ENCODE measurements around the gene YAE1. TPM values are rescaled to one million over a fixed set of nuclear protein-coding genes. Genes with fewer than 3 reads are reported as not detected.
A peak's percentile ranks its signal among the peaks of the same experiment; 100 is the strongest.

YAE1 gene
- total RNA-seq (2021) (20.7 to 23.7 TPM (median 21.9 TPM) in 3 replicates), Bru-seq, nascent RNA (percentile 81 among the genes with signal in this experiment)
- long read RNA-seq, experiment 1, transcript YAE1-201 (3 exons, 899 nt): major isoform, 41 of 48 reads
- long read RNA-seq, experiment 1, partial matches to known transcripts: 0 of 48 reads
- long read RNA-seq, experiment 1, other reads (novel, unspliced or antisense): 2 of 48 reads
- long read RNA-seq, experiment 2, transcript YAE1-201 (3 exons, 899 nt): major isoform, 23 of 29 reads
- long read RNA-seq, experiment 2, partial matches to known transcripts: 0 of 29 reads
- long read RNA-seq, experiment 2, other reads (novel, unspliced or antisense): 3 of 29 reads
- long read RNA-seq, experiment 3, transcript YAE1-201 (3 exons, 899 nt): major isoform, 67 of 72 reads
- long read RNA-seq, experiment 3, partial matches to known transcripts: 0 of 72 reads
- long read RNA-seq, experiment 3, other reads (novel, unspliced or antisense): 5 of 72 reads

- POLR2A ChIA-PET: interaction anchor here (0.6 kb wide), 1 partner anchor 125 kb away, joined by 3 read pairs; no protein-coding TSS in a partner anchor
- CTCF ChIA-PET: interaction anchor here (0.6 to 1.2 kb wide), 5 partner anchors 13 to 768 kb away, joined by 3 to 7 read pairs (median 3); no protein-coding TSS in a partner anchor
- TF ChIP-seq ETV6 (CRISPR knock-in tag; IDR thresholded peaks at IDR 0.05) (peak; percentile 96), TEAD4 (CRISPR knock-in tag; IDR thresholded peaks at IDR 0.05) (no peak), TEAD1 (CRISPR knock-in tag; IDR thresholded peaks at IDR 0.05) (peak; percentile 86), EMX1 (CRISPR knock-in tag; IDR thresholded peaks at IDR 0.05) (no peak), ZNF396 (CRISPR knock-in tag; IDR thresholded peaks at IDR 0.05; ENCODE audit: borderline replicate concordance) (no peak), ERG (CRISPR knock-in tag; IDR thresholded peaks at IDR 0.05) (no peak), ZBTB21 (CRISPR knock-in tag; IDR thresholded peaks at IDR 0.05; ENCODE audit: borderline replicate concordance) (peak; percentile 93), NFE2L1 (CRISPR knock-in tag; IDR thresholded peaks at IDR 0.05) (peak; percentile 77; the same call in 1 of the 2 replicates), JAZF1 (CRISPR knock-in tag; IDR thresholded peaks at IDR 0.05) (no peak), JUN (CRISPR knock-in tag; IDR thresholded peaks at IDR 0.05) (no peak), IRF1 (CRISPR knock-in tag; IDR thresholded peaks at IDR 0.05) (no peak), SP1 (CRISPR knock-in tag; conservative IDR thresholded peaks at IDR 0.05) (peak; percentile 87), ZNF219 (CRISPR knock-in tag; IDR thresholded peaks at IDR 0.05; ENCODE audit: borderline replicate concordance) (no peak), ZNF512 (CRISPR knock-in tag; IDR thresholded peaks at IDR 0.05; ENCODE audit: borderline replicate concordance) (no peak), ZNF671 (CRISPR knock-in tag; IDR thresholded peaks at IDR 0.05) (no peak), E2F1 (CRISPR knock-in tag; IDR thresholded peaks at IDR 0.05) (no peak), ARID4B (CRISPR knock-in tag; IDR thresholded peaks at IDR 0.05; ENCODE audit: borderline replicate concordance) (peak; percentile 62; the same call in 1 of the 2 replicates), NFATC4 (CRISPR knock-in tag; IDR thresholded peaks at IDR 0.05) (no peak), E2F4 (CRISPR knock-in tag; IDR thresholded peaks at IDR 0.05; ENCODE audit: borderline replicate concordance, low read depth) (no peak), ELF4 (CRISPR knock-in tag; IDR thresholded peaks at IDR 0.05; ENCODE audit: low read depth) (no peak), ZNF423 (CRISPR knock-in tag; IDR thresholded peaks at IDR 0.05) (no peak), NFYB (CRISPR knock-in tag; conservative IDR thresholded peaks at IDR 0.05; ENCODE audit: low read depth) (no peak), ATF2 (CRISPR knock-in tag; IDR thresholded peaks at IDR 0.05; ENCODE audit: borderline replicate concordance, low read depth) (no peak)
These were observed at the start of gene YAE1 for GRCh38 chr7:39566023-39566921. Gene YAE1, plus strand, starts transcription at chr7:39566404. Its CDS starts 15 bp downstream, at chr7:39566419.

More at GRCh38 chr7:39566023-39566921, at the start of gene YAE1:
- Mint-ChIP-seq H3K9me3 (peaks cover 3% of the 10 kb centered on the region; the same call in 1 of the 2 replicates), H3K27me3 (ENCODE audit: low read depth) (no peaks in the 10 kb centered on the region), H3K27ac (peak within 1 kb of the TSS; percentile 95), H3K4me1 (peaks cover 12% of the 10 kb centered on the region), H3K36me3 (0 out of 2 replicates have a peak, but pooled peaks cover 6% of the 10 kb centered on the region), H3K4me3 (peak within 1 kb of the TSS; percentile 98)
- ATAC-seq (peak; percentile 94), DNase-seq (ENCODE audit: low spot score) (peak; percentile 81)

Measured in WTC11 (cell line).